GM21619 (cell line): ENCODE data around the gene KCNN4.

Source experiments
- ATAC-seq: cut with Tn5 transposase; IDR thresholded peaks from one replicate; pipeline ENCODE4 v1.9.1; 2021; ENCODE audit not compliant: unreplicated experiment

KCNN4 gene

DNA sequence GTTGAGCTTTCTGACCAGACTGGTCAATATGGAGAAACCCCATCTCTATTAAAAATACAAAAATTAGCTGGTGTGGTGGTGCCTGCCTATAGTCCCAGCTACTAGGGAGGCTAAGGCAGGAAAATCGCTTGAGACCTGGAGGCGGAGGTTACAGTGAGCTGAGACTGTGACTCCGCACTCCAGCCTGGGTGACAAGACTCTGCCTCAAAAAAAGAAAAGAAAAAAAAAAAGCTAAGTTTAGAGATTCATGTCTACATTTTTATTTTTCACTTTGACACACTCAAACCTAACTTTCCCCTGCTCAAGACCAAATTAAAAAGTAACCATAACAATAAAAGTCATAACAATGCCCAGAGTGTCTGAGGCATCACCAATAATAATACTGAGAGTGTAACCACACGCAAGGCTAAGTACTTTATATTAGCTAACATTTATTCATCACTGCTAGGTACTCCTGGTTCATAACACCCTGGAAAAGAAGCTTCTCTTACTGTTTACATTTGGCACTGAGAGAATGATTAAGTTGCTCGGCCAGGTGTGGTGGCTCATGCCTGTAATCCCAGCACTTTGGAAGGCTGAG is 59.2 kb downstream of the KCNN4 start:
- ATAC-seq: no peak

- no peak for ATAC-seq
These were observed 59.8 kb downstream of the KCNN4 start for GRCh38 chr19:43720936-43721335.

GRCh38 chr19:43719918-43720317 is 60.9 kb downstream of the KCNN4 start:
- ATAC-seq: no peak

GRCh38 chr19:43719378-43719868 is 61.4 kb downstream of the KCNN4 start:
- no peak for ATAC-seq

GRCh38 chr19:43718627-43719377 is 62.0 kb downstream of the KCNN4 start:
- ATAC-seq: no peak
